Breast epithelium (tissue), 4 donors: Measurements from ENCODE around the gene ITGB7. TPM values are rescaled to one million over a fixed set of nuclear protein-coding genes. Genes with fewer than 3 reads are reported as not detected.

Experiments used
- DNase-seq, 2 donors: peaks; one replicate each; pipeline ENCODE4 v3.0.0-alpha.2; 2019; ENCODE audit warnings: low spot score in 2 of 2
- H3K27ac ChIP-seq, 2 donors: fragments of 200-600 bp; sonication (generic) in 1 of 2; one replicate each; pipeline ENCODE4 v1.5.1; 2016 to 2019; ENCODE audit warnings: mild to moderate bottlenecking in 1 of 2
- H3K27me3 ChIP-seq, 2 donors: fragments of 200-600 bp; sonication (generic) in 1 of 2; one replicate each; pipeline versions ENCODE4 v1.5.1 to v1.6.0; 2017 to 2019; ENCODE audit warnings: control low read depth in 1 of 2, mild to moderate bottlenecking in 1 of 2
- H3K36me3 ChIP-seq: fragments of 200-600 bp; one replicate; pipeline ENCODE4 v1.5.1; 2019
- H3K4me1 ChIP-seq, 2 donors: fragments of 200-600 bp; sonication (generic); one replicate each; pipeline ENCODE4 v1.5.1; 2016 to 2019; ENCODE audit warnings: control low read depth in 1 of 2
- H3K4me3 ChIP-seq, 3 donors: fragments of 200-600 bp; sonication (generic); 1 replicate in 2 of 3; 2 replicates in 1 of 3; pipeline ENCODE4 v1.5.1; 2016 to 2019; ENCODE audit warnings: mild to moderate bottlenecking in 3 of 3, moderate library complexity in 2 of 3
- H3K9me3 ChIP-seq, 2 donors: fragments of 200-600 bp; sonication (generic) in 1 of 2; one replicate each; pipeline ENCODE4 v1.5.1; 2016 to 2019; ENCODE audit warnings: control low read depth in 1 of 2
- POLR2A ChIP-seq: fragments of 450-650 bp; IDR thresholded peaks from one replicate; pipeline ENCODE4 v1.6.1; 2016; ENCODE audit warnings: antibody characterized with exemption, mild to moderate bottlenecking, moderate library complexity
- POLR2AphosphoS5 ChIP-seq, 3 donors: sonication (generic); formaldehyde crosslinking; IDR thresholded peaks; one replicate each; pipeline ENCODE4 v1.6.1; 2017; ENCODE audit warnings: antibody characterized with exemption in 3 of 3
- intact Hi-C: fragments of 100-400 bp; cut with DNase I; formaldehyde crosslinking; loops from one replicate; pipeline ENCODE4 v1.15.1; 2023; ENCODE audit warnings: low total_unique reads
- total RNA-seq, 3 donors: library from RNA; depleted of rRNA; stranded (reverse); fragments of >200 nt; gene quantifications; one replicate each; pipeline ENCODE4 v1.1.0, GENCODE V29; 2016
- TF ChIP-seq, protein P1 (sequence below), 3 donors: fragments of 450-650 bp; IDR thresholded peaks; one replicate each; pipeline ENCODE4 v1.5.1; 2016 to 2017; ENCODE audit warnings: antibody characterized with exemption in 3 of 3, mild to moderate bottlenecking in 3 of 3, moderate library complexity in 3 of 3

Gene ITGB7
- total RNA-seq, 3 donors from 2014 or later = 1.1 to 2.9 (median 2.9) TPM

DNA sequence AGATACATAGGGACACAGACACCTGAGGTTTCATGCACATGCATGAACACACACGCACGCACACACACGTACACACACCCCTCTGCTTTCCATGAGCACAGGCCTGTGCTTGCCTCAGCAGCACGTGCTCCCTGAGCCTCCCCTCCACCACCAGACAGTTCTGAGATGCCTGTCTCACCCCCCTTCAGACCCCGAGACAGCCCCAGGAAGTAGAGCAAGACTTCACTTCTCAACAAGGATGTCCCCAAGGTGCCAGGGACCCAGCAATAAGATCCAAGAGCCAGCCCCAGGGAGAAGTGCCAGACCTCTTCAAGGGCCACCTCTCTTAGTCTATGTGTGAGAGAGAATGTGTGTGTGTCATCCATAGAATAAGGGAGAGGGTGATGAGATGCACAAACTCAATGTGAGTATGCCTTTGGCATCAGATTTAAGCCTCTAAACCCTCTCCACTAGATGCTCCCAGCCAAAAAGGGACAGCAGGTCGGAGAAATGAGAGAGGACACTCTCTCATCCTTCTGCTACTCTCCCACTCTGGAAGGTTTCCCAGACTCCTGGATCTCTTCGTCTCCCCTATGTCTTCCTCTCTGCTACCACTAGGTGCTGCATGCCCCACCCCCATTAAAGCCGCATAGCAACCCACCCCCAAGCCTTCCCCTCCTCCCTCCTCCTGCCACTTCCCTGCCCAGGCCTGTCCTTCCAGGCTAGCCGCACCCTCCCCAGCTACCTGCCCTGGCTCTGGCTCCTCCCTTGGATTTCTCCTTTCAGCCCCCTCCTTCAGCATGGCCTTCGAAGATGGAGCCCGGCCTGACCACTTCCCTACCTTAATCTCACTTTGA is 17.2 kb upstream of the ITGB7 start:
- Histone ChIP-seq H3K9me3 (no peaks in the 10 kb centered on the region), H3K4me3 (peak overlapping the region in 1 of 3 donors; percentile 25), H3K4me1 (peaks cover 10 to 51% of the 10 kb centered on the region in 2 donors), H3K27me3 (no peaks in the 10 kb centered on the region), H3K27ac (peak overlapping the region; percentile 91 to 99), H3K36me3 (no peaks in the 10 kb centered on the region)
- intact Hi-C loops = no loop called here
- DNase-seq = peak in 1 of 2 donors; percentile 46
- no peak for TF ChIP-seq POLR2AphosphoS5 (IDR thresholded peaks at IDR 0.05)
- no peak for TF ChIP-seq POLR2A
- TF ChIP-seq, protein P1, sequence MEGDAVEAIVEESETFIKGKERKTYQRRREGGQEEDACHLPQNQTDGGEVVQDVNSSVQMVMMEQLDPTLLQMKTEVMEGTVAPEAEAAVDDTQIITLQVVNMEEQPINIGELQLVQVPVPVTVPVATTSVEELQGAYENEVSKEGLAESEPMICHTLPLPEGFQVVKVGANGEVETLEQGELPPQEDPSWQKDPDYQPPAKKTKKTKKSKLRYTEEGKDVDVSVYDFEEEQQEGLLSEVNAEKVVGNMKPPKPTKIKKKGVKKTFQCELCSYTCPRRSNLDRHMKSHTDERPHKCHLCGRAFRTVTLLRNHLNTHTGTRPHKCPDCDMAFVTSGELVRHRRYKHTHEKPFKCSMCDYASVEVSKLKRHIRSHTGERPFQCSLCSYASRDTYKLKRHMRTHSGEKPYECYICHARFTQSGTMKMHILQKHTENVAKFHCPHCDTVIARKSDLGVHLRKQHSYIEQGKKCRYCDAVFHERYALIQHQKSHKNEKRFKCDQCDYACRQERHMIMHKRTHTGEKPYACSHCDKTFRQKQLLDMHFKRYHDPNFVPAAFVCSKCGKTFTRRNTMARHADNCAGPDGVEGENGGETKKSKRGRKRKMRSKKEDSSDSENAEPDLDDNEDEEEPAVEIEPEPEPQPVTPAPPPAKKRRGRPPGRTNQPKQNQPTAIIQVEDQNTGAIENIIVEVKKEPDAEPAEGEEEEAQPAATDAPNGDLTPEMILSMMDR (IDR thresholded peaks at IDR 0.05) = peak in 1 of 3 donors; percentile 26

DNA sequence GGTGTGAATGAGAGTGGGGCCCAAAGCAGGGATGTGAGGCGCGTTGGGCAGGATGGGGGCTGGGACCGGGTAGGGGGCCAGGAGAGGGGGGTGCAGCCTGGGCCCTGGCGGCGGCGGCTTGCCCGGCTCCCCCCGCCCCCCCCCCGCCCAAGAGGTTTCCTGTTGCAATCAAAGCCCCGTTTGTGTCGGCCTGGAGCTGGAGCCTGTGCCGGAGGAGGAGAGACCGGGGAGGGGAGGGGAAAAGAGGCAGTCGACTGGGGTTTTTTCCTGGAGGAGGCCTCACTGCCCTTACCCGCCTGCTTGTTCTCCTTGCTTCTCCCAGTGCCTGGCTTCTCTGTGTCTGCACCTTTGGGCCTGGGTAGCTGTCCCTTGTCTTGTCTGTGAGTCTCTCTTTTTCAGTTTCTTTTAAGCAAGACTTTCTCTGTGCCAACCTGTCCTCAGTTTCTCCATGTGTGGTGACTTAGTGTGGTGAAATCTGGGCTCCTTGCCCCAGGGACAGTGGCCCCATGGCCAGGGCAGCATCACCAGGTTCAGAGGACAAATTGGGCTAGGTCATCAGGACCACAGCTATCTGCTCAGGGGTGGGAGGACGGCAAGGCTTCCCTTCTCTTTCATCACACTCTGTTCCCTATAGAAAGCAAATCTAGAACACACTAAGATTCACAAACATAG is 16.5 kb upstream of the ITGB7 start:
- Histone ChIP-seq H3K27ac (peak overlapping the region; percentile 91 to 99), H3K4me1 (peaks cover 12 to 44% of the 10 kb centered on the region in 2 donors), H3K9me3 (no peaks in the 10 kb centered on the region), H3K27me3 (no peaks in the 10 kb centered on the region), H3K4me3 (peak overlapping the region in 2 of 3 donors; percentile 0 to 37), H3K36me3 (no peaks in the 10 kb centered on the region)
- DNase-seq = no peak
- TF ChIP-seq, protein P1 (IDR thresholded peaks at IDR 0.05) = no peak
- TF ChIP-seq POLR2A (no peak), POLR2AphosphoS5 (IDR thresholded peaks at IDR 0.05) (no peak)
- intact Hi-C loops = no loop called here

DNA sequence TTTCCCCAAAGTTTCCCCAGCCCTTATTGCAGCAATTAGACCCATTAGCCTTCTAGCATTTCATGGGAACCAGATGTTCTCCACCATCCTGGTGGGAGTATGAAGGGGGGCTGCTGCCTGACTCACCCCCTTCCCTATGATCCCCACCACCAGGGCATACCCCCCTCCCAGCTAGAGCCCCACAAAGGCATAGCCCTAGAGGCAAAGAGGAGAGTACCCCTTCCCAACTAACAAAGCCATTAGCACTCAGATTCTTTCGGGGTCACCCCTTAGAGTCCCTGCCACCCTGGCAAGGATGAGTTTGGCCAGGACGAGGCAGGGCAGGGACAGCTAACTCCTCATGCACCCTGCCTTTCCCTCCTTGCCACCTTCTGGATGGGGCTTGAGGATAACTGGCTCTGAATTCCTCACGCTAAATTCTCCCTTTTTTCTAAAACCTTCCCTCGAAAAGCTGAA is 15.8 kb upstream of the ITGB7 start:
- Histone ChIP-seq H3K4me3 (peak overlapping the region in 1 of 3 donors; percentile 37), H3K27me3 (no peaks in the 10 kb centered on the region), H3K36me3 (no peaks in the 10 kb centered on the region), H3K27ac (peak overlapping the region; percentile 91 to 99), H3K9me3 (no peaks in the 10 kb centered on the region), H3K4me1 (peaks cover 19 to 47% of the 10 kb centered on the region in 2 donors)
- TF ChIP-seq, protein P1 (IDR thresholded peaks at IDR 0.05) = no peak
- TF ChIP-seq POLR2AphosphoS5 (IDR thresholded peaks at IDR 0.05) (no peak), POLR2A (no peak)
- intact Hi-C loops = no loop called here
- no peak for DNase-seq

DNA sequence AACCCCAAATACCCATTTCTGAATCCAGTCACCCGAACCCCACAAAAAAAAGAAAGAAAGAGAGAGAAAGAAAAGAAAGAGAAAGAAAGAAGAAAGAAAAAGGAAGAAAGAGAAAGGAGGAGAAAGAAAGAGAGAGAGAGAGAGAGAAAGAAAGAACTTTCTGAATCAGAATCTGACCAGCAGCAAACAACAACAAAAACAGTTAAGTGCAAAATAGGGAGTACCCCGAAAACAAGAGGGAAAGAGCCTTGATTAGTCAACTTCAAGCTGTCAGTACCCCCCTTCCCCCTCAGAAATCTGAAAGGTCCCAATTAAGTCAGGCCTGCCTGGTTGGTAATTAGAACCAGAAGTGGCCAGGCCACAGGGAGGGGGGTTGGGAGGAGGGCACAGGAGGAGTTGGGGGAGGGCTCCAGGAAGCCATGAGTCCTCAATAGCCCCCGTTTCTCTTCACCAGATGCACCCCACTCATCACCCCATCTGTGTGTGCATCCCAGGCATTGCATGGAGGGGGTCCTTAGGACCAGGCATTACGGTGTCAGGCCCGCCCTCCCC is 15.2 kb upstream of the ITGB7 start:
- H3K27me3 ChIP-seq = no peaks in the 10 kb centered on the region
- peak overlapping the region; percentile 58 to 77 (median 77) for H3K4me3 ChIP-seq
- TF ChIP-seq POLR2AphosphoS5 (IDR thresholded peaks at IDR 0.05) = no peak
- TF ChIP-seq POLR2A = no peak
- TF ChIP-seq, protein P1 (IDR thresholded peaks at IDR 0.05) = no peak
- peaks cover 25 to 53% of the 10 kb centered on the region in 2 donors for H3K4me1 ChIP-seq
- intact Hi-C loops = no loop called here
- DNase-seq = no peak
- no peaks in the 10 kb centered on the region for H3K36me3 ChIP-seq
- no peaks in the 10 kb centered on the region for H3K9me3 ChIP-seq
- H3K27ac ChIP-seq = peak overlapping the region; percentile 99 to 100
